GM12873 (cell line): ENCODE measurements around the gene CHD6.

Experiments used
- CTCF ChIP-seq: IDR thresholded peaks from 2 replicates; pipeline ENCODE4 v1.5.1; 2012; ENCODE audit warnings: low read depth, mild to moderate bottlenecking, moderate library complexity, low read length, control low read depth; ENCODE audit not compliant: insufficient read depth; ENCODE audit errors: missing control alignments

Gene CHD6

DNA sequence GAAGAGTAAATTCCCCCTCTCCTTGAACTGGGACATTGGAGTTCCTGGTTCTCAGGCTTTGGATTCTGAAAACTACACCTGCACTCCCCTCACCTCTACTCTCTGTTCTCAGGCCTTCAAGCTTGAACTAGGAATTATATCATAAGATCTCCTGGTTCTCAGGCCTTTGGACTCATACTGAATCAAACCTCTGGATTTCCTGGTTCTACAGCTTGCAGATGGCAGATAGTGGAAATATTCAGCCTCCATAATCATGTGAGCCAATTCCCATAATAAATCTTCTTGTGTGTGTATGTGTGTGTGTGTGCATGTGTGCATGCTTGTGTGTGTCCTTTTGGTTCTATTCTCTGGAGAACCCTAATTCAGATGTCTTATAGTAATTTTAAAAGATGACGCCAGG lies 12.7 kb upstream of the CHD6 start:
- TF ChIP-seq CTCF = no peak

DNA sequence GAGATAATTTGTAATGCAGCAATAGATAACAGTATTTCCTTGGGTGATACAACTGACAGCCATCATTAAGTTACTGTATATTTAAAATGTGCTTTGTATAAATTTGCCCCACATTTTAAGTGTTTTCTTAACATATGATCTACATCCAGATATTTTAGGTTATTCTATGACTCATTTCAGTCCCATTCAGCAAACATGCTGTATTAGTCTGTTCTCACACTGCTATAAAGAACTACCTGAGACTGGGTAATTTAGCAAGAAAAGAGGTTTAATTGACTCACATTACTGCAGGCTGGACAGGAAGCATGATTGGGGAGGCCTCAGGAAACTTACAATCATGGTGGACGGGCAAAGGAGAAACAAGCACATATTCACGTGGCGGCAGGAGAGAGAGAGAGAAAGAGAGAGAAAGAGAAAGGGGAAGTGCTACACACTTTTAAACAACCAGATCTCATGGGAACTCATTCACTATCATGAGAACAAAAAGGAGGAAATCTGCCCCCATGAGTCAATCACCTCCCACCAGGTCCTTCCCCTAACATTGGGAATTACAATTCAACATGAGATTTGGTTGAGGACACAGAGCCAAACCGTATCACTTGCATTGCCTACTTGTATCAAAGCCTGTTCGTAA lies 9.6 kb upstream of the CHD6 start:
- no peak for TF ChIP-seq CTCF

DNA sequence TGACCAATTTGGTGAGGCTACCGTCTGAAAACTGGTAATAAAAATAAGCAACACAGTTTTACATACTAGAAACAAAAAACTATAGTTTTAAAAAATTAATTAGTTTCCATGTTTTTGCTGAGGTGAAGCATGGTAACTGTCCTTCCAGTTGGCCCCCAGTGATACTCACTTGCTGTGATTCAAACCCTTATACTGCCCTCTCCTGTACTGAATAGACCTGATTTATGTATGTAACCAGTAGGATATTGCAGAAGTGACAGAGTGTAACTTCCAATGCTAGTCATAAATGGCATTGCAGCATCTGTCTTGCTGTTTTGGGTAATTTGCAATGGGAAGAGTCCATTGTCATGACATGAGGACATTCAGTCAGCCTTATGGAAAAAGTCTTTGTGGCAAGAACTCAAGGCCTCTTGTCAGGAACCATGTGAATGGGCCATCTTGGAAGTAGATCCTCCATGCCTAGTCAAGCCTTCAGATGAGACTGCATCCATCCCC lies 8.9 kb upstream of the CHD6 start:
- TF ChIP-seq CTCF = no peak

- no peak for TF ChIP-seq CTCF
These were observed 5.6 kb upstream of the CHD6 start for GRCh38 chr20:41623625-41624375.

GRCh38 chr20:41622584-41622983 lies 4.4 kb upstream of the CHD6 start:
- no peak for TF ChIP-seq CTCF

DNA sequence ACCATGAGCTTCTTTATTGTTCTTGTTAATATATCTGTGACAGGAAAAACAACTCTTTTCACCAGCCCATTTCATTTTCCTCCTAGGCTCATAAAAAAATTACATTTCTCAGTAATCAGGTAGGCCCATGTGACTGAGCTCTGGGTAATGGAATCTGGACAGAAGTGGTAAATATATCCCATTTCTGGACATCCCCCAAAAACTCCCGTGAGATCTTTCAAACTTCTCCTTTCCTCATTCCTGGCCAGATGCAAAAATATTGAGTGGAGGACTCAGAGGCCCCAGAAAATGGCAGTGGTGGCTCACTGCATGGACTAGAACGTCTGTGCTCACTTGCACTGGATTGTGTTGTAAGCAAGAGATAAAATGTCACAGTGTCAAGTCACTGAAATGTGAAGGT lies 3.8 kb upstream of the CHD6 start:
- no peak for TF ChIP-seq CTCF

- TF ChIP-seq CTCF = no peak
These were observed 3.2 kb upstream of the CHD6 start for GRCh38 chr20:41621421-41621820.
